ENCODE measurements around the gene RGS6.

Gene RGS6

GRCh38 chr14:72333357-72333756 lies 401.1 kb downstream of the RGS6 start:
- DNase-seq, result no peak

GRCh38 chr14:72336311-72336980 lies 404.2 kb downstream of the RGS6 start:
- no peak for DNase-seq

GRCh38 chr14:72341237-72341636 lies 409.0 kb downstream of the RGS6 start:
- DNase-seq, result no peak

GRCh38 chr14:72341686-72342085 lies 409.5 kb downstream of the RGS6 start:
- DNase-seq, result no peak

GRCh38 chr14:72347118-72347517 lies 414.9 kb downstream of the RGS6 start:
- no peak for DNase-seq

- DNase-seq, result no peak
Measured at GRCh38 chr14:72350215-72350614, 418.0 kb downstream of the RGS6 start.

GRCh38 chr14:72352012-72352411 lies 419.8 kb downstream of the RGS6 start:
- no peak for DNase-seq

- DNase-seq, result no peak
Measured at GRCh38 chr14:72366619-72367018, 434.4 kb downstream of the RGS6 start.

GRCh38 chr14:72369106-72369505 lies 436.9 kb downstream of the RGS6 start:
- DNase-seq, result no peak

GRCh38 chr14:72377016-72377415 lies 444.8 kb downstream of the RGS6 start:
- DNase-seq, result no peak

- DNase-seq, result no peak
Measured at GRCh38 chr14:72380456-72380855, 448.2 kb downstream of the RGS6 start.

- no peak for DNase-seq
Measured at GRCh38 chr14:72383865-72384264, 451.6 kb downstream of the RGS6 start.

GRCh38 chr14:72387726-72388125 lies 455.5 kb downstream of the RGS6 start:
- no peak for DNase-seq

- no peak for DNase-seq
Measured at GRCh38 chr14:72389200-72389599, 457.0 kb downstream of the RGS6 start.

GRCh38 chr14:72401101-72401625 lies 468.9 kb downstream of the RGS6 start:
- no peak for DNase-seq

- DNase-seq, result no peak
Measured at GRCh38 chr14:72401632-72402376, 469.6 kb downstream of the RGS6 start.

- DNase-seq, result no peak
Measured at GRCh38 chr14:72402377-72402772, 470.1 kb downstream of the RGS6 start.

GRCh38 chr14:72404106-72404774 lies 472.0 kb downstream of the RGS6 start:
- no peak for DNase-seq

- no peak for DNase-seq
Measured at GRCh38 chr14:72404998-72405397, 472.8 kb downstream of the RGS6 start.

- no peak for DNase-seq
Measured at GRCh38 chr14:72408020-72408419, 475.8 kb downstream of the RGS6 start.

- no peak for DNase-seq
Measured at GRCh38 chr14:72409047-72409446, 476.8 kb downstream of the RGS6 start.

- no peak for DNase-seq
Measured at GRCh38 chr14:72416081-72416849, 484.0 kb downstream of the RGS6 start.

GRCh38 chr14:72416892-72417291 lies 484.7 kb downstream of the RGS6 start:
- DNase-seq, result no peak

All from kidney glomerular epithelial cell (primary cell).